ENCODE data around the gene YWHAE.

DNA sequence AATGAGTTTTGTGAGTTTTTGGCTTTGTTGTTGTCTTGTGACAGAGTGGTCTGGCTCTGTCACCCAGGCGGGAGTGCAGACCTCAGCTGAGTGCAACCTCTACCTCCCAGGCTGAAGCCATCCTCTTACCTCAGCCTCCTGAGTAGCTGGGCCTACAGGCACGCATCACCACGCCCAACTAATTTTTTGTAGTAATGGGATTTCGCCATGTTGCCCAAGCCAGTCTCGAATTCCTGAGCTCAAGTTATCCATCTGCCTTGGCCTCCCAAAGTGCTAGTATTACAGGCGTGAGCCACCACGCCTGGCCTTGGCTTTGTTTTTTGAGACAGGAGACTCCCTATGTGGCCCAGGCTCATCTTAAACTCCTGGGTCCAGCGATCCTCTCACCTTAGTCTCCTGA, 40.9 kb upstream of the YWHAE start:
- TF ChIP-seq, protein P1, sequence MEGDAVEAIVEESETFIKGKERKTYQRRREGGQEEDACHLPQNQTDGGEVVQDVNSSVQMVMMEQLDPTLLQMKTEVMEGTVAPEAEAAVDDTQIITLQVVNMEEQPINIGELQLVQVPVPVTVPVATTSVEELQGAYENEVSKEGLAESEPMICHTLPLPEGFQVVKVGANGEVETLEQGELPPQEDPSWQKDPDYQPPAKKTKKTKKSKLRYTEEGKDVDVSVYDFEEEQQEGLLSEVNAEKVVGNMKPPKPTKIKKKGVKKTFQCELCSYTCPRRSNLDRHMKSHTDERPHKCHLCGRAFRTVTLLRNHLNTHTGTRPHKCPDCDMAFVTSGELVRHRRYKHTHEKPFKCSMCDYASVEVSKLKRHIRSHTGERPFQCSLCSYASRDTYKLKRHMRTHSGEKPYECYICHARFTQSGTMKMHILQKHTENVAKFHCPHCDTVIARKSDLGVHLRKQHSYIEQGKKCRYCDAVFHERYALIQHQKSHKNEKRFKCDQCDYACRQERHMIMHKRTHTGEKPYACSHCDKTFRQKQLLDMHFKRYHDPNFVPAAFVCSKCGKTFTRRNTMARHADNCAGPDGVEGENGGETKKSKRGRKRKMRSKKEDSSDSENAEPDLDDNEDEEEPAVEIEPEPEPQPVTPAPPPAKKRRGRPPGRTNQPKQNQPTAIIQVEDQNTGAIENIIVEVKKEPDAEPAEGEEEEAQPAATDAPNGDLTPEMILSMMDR (IDR thresholded peaks at IDR 0.05), result no peak
- TF ChIP-seq POLR2A (IDR thresholded peaks at IDR 0.05) (no peak), EP300 (IDR thresholded peaks at IDR 0.05) (no peak)

Data from ovary (tissue), 3 donors.